Erythroblast (primary cell): ENCODE measurements around the gene NKD1.

Source experiments
- DNase-seq, 2 experiments: peaks; one replicate each; lab custom pipeline; 2025; lab: John Stamatoyannopoulos, UW
- GATA1 ChIP-seq: IDR thresholded peaks from 2 replicates; pipeline ENCODE4 v1.6.1; 2011; ENCODE audit warnings: low read depth, mild to moderate bottlenecking, control low read depth, low read length, moderate library complexity
- POLR2A ChIP-seq: IDR thresholded peaks from 2 replicates; pipeline ENCODE4 v1.6.1; 2011; ENCODE audit warnings: mild to moderate bottlenecking, low read length

Gene NKD1

GRCh38 chr16:50631985-50632576 lies 83.9 kb downstream of the NKD1 start:
- DNase-seq, result no peak
- TF ChIP-seq POLR2A (no peak), GATA1 (no peak)

- TF ChIP-seq GATA1, result no peak
- no peak for TF ChIP-seq POLR2A
- DNase-seq, result no peak
These were observed 85.0 kb downstream of the NKD1 start for GRCh38 chr16:50632927-50633800.

GRCh38 chr16:50634090-50634489 lies 85.9 kb downstream of the NKD1 start:
- no peak for DNase-seq
- TF ChIP-seq GATA1 (no peak), POLR2A (no peak)

GRCh38 chr16:50634947-50635346 lies 86.8 kb downstream of the NKD1 start:
- TF ChIP-seq POLR2A (no peak), GATA1 (no peak)
- no peak for DNase-seq

- peak in 1 of 2 experiments; percentile 7 for DNase-seq
- TF ChIP-seq GATA1 (no peak), POLR2A (no peak)
These were observed 87.6 kb downstream of the NKD1 start for GRCh38 chr16:50635505-50636392.

GRCh38 chr16:50636753-50637374 lies 88.7 kb downstream of the NKD1 start:
- TF ChIP-seq POLR2A (no peak), GATA1 (no peak)

GRCh38 chr16:50637716-50638602 lies 89.8 kb downstream of the NKD1 start:
- DNase-seq, result no peak

More at GRCh38 chr16:50636753-50637374, 88.7 kb downstream of the NKD1 start:
- no peak for DNase-seq

GRCh38 chr16:50638816-50639670 lies 90.8 kb downstream of the NKD1 start:
- DNase-seq, result no peak
- TF ChIP-seq GATA1, result no peak
- TF ChIP-seq POLR2A, result no peak

More at GRCh38 chr16:50637716-50638602, 89.8 kb downstream of the NKD1 start:
- TF ChIP-seq GATA1 (no peak), POLR2A (no peak)

GRCh38 chr16:50640391-50640790 lies 92.2 kb downstream of the NKD1 start:
- no peak for DNase-seq
- TF ChIP-seq POLR2A (no peak), GATA1 (no peak)

GRCh38 chr16:50640919-50641817 lies 93.0 kb downstream of the NKD1 start:
- no peak for DNase-seq
- TF ChIP-seq GATA1 (no peak), POLR2A (no peak)

- no peak for DNase-seq
- TF ChIP-seq GATA1, result no peak
- no peak for TF ChIP-seq POLR2A
These were observed 93.6 kb downstream of the NKD1 start for GRCh38 chr16:50641818-50642187.

- TF ChIP-seq POLR2A (no peak), GATA1 (no peak)
- no peak for DNase-seq
These were observed 94.2 kb downstream of the NKD1 start for GRCh38 chr16:50642349-50642748.
